Left renal pelvis (tissue), 4 donors: ENCODE results near the gene GPC6. TPM values are rescaled to one million over a fixed set of nuclear protein-coding genes. Genes with fewer than 3 reads are reported as not detected.

ENCODE experiments used
- DNase-seq, 4 donors: peaks; one replicate each; pipeline ENCODE4 v3.0.0-alpha.2; 2013; ENCODE audit warnings: low read depth in 4 of 4, low spot score in 3 of 4
- polyA plus RNA-seq, 4 donors: library from polyadenylated mRNA; unstranded; fragments of 120-200 nt; gene quantifications; one replicate each; pipeline ENCODE4 v1.2.1, GENCODE V29; 2013; ENCODE audit not compliant: insufficient read length in 4 of 4

Gene GPC6
- polyA plus RNA-seq, 4 donors: 49.8 to 74.4 (median 65.2) TPM

DNA sequence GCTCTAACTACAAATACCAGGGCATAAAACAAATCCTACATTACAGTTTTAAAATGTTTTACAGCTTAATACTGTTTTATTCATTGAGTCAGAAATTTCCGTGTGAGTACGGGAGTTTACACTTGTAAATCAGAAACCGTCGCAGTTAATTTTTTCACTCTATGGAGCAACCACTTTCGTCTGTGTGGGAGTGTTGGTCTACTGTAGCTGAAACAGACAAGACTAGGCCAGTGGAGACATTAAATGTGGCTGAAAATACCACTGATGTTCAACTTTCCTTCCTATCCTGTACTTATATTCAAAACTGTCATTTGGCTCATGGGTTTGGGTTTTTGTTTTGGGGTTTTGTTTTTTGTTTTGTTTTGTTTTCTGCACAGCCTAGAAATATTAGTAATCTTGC is 984.2 kb downstream of the GPC6 start:
- DNase-seq: peak; percentile 32 to 50 (median 37)

DNA sequence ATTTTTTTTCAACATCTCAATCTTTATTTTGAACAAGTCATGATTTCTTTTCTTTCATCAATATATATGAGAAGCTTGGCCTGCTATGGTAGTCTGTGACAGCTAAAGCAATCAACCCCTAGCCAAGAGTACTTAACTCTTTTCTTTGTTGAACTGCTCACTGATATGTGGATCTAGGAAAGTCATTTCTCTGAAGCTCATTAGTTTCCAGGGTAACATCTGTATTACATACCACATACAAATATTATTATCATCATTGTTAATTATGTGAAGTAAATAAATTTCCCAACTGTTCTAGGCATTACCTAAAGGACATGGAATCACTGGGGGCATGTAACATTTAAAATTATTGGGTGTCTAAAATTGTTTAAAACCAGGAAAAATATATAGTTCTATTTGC is 985.6 kb downstream of the GPC6 start:
- DNase-seq: no peak

- DNase-seq: no peak
These were observed 987.5 kb downstream of the GPC6 start for GRCh38 chr13:94214121-94214520.

GRCh38 chr13:94214975-94215374 is 988.4 kb downstream of the GPC6 start:
- no peak for DNase-seq

GRCh38 chr13:94216476-94216875 is 989.9 kb downstream of the GPC6 start:
- no peak for DNase-seq

- no peak for DNase-seq
These were observed 990.8 kb downstream of the GPC6 start for GRCh38 chr13:94217370-94217769.

DNA sequence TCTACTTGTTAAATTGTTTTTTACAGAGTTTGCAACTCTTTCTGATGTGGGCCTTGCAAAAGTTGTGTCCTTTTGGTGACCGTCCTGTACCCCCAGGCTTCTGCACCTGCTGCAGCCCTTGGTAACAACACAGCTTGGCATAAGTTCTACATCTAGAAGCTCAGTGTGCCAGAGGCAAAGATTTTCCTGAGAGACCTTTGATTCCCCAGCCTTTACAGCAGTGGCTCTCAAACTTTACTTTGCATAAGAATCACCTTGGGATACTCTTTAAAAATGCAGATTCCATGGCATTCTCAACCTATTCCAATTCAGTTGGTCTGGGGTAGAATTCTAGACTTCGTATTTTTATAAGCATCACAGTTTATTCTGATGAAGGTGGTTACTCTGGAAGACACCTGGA is 991.9 kb downstream of the GPC6 start:
- no peak for DNase-seq

DNA sequence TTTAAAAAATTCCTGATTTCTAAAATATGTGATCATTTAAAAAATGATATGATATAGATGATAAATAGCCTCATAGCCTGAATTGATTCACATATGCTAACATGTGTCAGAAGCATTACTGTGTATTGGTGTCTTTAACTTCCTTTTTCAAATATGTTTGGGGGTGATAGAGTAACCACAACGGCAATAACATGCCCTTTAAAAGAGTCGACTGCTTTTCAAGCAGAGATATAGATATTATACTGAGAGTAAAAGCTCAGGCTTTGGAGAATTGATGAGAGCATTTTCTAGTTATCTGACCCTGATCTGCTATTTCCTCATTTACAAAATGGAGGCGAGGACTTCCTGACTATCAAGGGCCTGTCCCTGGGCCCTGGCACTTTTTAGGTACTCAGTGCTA is 992.3 kb downstream of the GPC6 start:
- no peak for DNase-seq

GRCh38 chr13:94224670-94225069 is 998.1 kb downstream of the GPC6 start:
- no peak for DNase-seq

GRCh38 chr13:94227255-94227879 is 1000.8 kb downstream of the GPC6 start:
- DNase-seq: no peak

DNA sequence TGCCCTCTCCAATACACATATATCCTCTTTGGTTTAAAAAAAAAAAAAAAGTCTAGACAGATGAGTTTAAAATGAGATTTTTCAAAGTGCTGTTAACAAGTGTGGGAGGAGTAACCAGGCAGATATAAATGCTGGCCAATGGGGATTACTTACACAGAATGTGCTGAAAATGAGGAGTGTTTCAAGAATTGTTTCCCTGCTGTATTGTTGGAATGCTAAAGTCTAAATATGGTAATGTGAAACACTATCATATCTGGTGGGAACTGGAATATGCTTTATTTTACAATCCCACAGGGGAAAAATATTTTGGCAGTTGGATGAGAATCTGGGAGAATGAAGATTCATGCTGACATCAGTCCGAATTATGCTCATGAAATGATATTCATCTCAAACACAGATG is 1002.2 kb downstream of the GPC6 start:
- no peak for DNase-seq

GRCh38 chr13:94232161-94232950 is 1005.7 kb downstream of the GPC6 start:
- DNase-seq: no peak

DNA sequence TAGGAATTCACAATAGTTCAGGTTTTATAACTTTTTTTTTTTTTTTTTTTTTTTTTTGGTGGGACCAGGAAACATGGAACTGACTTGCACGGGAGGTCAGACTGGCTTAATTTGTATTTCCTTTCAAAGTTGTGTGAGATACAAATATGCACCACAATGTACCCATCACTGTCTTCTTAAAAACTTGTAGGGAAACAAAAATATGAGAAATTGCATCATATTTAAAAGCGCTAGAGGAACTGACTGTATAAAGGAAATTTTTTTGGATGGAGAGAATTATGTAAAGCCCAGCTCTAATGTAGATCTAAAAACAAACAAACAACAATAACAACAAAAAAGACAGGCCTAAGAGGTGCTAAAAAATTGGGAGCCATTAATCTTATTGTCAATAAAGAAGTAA is 1006.3 kb downstream of the GPC6 start:
- DNase-seq: no peak

- no peak for DNase-seq
These were observed 1006.8 kb downstream of the GPC6 start for GRCh38 chr13:94233401-94233800.

DNA sequence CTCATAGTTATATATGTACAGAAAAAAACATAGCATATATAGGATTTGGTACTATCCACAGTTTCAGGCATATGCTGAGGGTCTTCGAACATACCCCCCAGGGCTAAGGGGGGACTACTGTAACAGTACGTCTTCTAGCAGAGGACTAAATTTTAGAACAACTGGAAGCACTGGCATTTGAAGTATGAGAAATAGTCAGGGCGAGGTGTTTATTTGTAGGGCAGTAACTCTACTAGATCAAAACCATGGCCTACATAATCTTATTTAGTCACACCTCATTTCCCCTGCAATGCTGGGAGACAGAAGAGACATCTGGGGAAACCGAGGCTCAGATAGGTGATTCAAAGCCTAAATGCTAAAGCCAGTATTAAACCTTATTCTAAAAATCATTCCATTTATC is 1007.2 kb downstream of the GPC6 start:
- no peak for DNase-seq

DNA sequence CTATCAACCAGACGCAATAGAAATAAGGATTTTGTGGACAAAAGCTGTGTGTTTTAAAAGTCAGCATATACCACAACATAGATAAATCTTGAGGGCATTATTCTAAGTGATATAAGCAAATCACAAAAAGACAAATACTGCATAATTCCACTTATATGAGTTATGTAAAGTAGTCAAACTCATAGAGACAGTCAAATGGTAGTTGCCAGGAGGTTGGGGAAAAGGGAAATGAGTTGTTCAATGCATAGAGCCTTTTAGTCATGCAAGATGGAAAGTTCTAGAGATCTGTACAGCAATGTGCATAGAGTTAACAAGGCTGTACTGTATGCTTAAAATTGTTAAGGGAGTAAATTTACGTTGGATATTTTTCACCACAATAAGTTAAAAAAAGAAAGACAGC is 1008.1 kb downstream of the GPC6 start:
- DNase-seq: no peak

- no peak for DNase-seq
These were observed 1009.5 kb downstream of the GPC6 start for GRCh38 chr13:94236132-94236531.

DNA sequence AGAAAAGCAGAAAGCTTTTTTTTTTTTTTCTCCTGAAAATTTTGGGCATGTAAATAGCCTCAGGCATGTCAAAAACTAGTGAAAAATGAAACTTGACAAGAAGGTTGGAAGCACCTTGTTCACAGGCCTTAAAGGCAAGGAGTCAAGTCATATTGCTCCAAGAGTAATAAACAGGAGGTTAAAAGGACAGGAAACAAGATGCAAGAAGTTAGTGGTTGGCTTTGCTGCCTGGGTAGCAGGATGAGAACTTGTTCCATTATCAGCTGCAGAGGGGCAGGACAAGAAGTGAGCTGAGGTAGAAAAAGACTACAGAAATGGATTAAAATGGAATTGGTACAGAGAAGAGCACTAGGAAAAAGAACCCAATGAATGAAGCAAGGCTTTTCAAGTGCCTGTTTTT is 1010.3 kb downstream of the GPC6 start:
- DNase-seq: no peak

DNA sequence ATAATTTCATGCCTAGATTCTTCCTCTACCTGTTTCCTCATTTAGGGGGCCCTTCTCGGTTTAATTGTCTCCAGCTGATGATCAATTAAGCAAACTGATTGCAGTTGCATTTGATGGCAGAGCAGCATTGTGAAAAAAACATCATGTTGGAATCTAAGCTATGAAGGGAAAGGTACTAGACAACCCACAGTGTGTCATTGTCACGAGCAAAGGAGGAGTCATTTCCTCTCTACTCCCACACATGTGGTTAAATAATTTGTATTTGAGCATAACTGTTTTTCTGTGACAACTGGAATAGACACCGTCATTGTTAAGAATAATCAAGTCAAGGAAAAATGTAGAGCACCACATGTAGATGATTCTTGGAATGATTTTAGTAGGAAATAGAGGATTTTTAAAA is 1012.5 kb downstream of the GPC6 start:
- DNase-seq: no peak

DNA sequence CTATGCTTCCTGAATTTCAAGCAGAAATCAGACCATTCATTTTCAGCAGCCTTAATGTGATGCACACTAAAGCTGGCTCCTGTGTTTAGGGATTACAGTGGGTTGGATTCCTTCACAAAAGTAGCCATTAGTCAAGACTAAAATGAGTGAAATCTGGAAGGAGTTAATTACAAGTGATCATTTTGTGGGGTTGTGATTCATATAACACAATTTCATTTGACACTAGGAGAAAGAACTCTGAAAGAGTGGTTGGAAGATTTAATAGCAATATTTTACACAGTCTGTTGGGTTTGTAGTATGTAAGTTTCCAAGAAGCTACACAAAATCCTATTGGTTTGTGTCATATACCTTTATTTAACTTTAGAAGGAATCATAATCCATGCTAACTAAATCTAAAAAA is 1015.9 kb downstream of the GPC6 start:
- no peak for DNase-seq

- DNase-seq: no peak
These were observed 1016.9 kb downstream of the GPC6 start for GRCh38 chr13:94243551-94243950.

- no peak for DNase-seq
These were observed 1019.9 kb downstream of the GPC6 start for GRCh38 chr13:94246495-94246894.
